HG03108 (cell line): Measurements from ENCODE around the gene TC2N.
"Not testable (repeated sequence)": the region's sequence is repeated elsewhere in the genome, so short reads cannot be mapped to it uniquely, and the experiment has no call there.

Experiments used
- ATAC-seq: cut with Tn5 transposase; IDR thresholded peaks from one replicate; pipeline ENCODE4 v1.9.1; 2021; ENCODE audit warnings: moderate library complexity; ENCODE audit not compliant: unreplicated experiment

Gene TC2N

GRCh38 chr14:91867316-91867988 lies at the start of gene TC2N:
TSS of gene TC2N (minus strand) at chr14:91867536. CDS start at chr14:91813769, 53,767 bp downstream.
- no peak for ATAC-seq

- ATAC-seq, result no peak
These were observed 44.7 kb upstream of the TC2N start for GRCh38 chr14:91912035-91912434.

GRCh38 chr14:91911474-91912032 lies 44.2 kb upstream of the TC2N start:
- ATAC-seq, result peak; percentile 58

- no peak for ATAC-seq
These were observed 42.9 kb upstream of the TC2N start for GRCh38 chr14:91910196-91910595.

GRCh38 chr14:91906374-91906773 lies 39.0 kb upstream of the TC2N start:
- no peak for ATAC-seq

GRCh38 chr14:91904956-91905645 lies 37.8 kb upstream of the TC2N start:
- no peak for ATAC-seq

GRCh38 chr14:91904483-91904882 lies 37.1 kb upstream of the TC2N start:
- ATAC-seq, result no peak

GRCh38 chr14:91903070-91903469 lies 35.7 kb upstream of the TC2N start:
- ATAC-seq, result no peak

- no peak for ATAC-seq
These were observed 35.0 kb upstream of the TC2N start for GRCh38 chr14:91902336-91902735.

- ATAC-seq, result no peak
These were observed 34.3 kb upstream of the TC2N start for GRCh38 chr14:91901449-91902226.

GRCh38 chr14:91899806-91900205 lies 32.5 kb upstream of the TC2N start:
- no peak for ATAC-seq

GRCh38 chr14:91899213-91899612 lies 31.9 kb upstream of the TC2N start:
- no peak for ATAC-seq

- no peak for ATAC-seq
These were observed 31.0 kb upstream of the TC2N start for GRCh38 chr14:91898372-91898771.

- ATAC-seq, result not testable (repeated sequence)
These were observed 30.4 kb upstream of the TC2N start for GRCh38 chr14:91897716-91898115.

GRCh38 chr14:91897106-91897701 lies 29.9 kb upstream of the TC2N start:
- no peak for ATAC-seq

- ATAC-seq, result no peak
These were observed 29.1 kb upstream of the TC2N start for GRCh38 chr14:91896419-91896818.

- no peak for ATAC-seq
These were observed 26.3 kb upstream of the TC2N start for GRCh38 chr14:91893669-91894068.

- ATAC-seq, result no peak
These were observed 25.7 kb upstream of the TC2N start for GRCh38 chr14:91893007-91893406.

GRCh38 chr14:91891721-91892220 lies 24.4 kb upstream of the TC2N start:
- no peak for ATAC-seq

- ATAC-seq, result no peak
These were observed 23.8 kb upstream of the TC2N start for GRCh38 chr14:91891101-91891500.

GRCh38 chr14:91890291-91890749 lies 23.0 kb upstream of the TC2N start:
- ATAC-seq, result no peak
